RWPE2 (cell line): ENCODE data around the gene TGFB3.

Experiments used
- ATAC-seq: fragments of 200-7000 bp; cut with Tn5 transposase; 3 replicates; pipeline ENCODE4 v1.9.1; 2021; ENCODE audit warnings: low read depth
- DNase-seq: peaks from one replicate; pipeline ENCODE4 v3.0.0-alpha.2; 2020; ENCODE audit warnings: low spot score
- H3K27ac ChIP-seq: fragments of 450-650 bp; 2 replicates; pipeline ENCODE4 v1.5.1; 2017; ENCODE audit warnings: mild to moderate bottlenecking; ENCODE audit not compliant: poor library complexity, severe bottlenecking
- H3K27me3 ChIP-seq: fragments of 250-450 bp; sonication (Bioruptor Pico); 2 replicates; pipeline ENCODE4 v1.5.1; 2021; ENCODE audit warnings: mild to moderate bottlenecking, moderate library complexity; ENCODE audit not compliant: insufficient read depth, poor library complexity, severe bottlenecking
- H3K36me3 ChIP-seq: fragments of 250-450 bp; sonication (Bioruptor Pico); 2 replicates; pipeline ENCODE4 v1.5.1; 2020; ENCODE audit warnings: low read depth, mild to moderate bottlenecking, moderate library complexity
- H3K4me1 ChIP-seq: fragments of 250-450 bp; sonication (Bioruptor Pico); 2 replicates; pipeline ENCODE4 v1.5.1; 2021; ENCODE audit warnings: mild to moderate bottlenecking, moderate library complexity; ENCODE audit not compliant: insufficient read depth, poor library complexity, severe bottlenecking
- H3K4me3 ChIP-seq: fragments of 250-450 bp; sonication (Bioruptor Pico); 2 replicates; pipeline ENCODE4 v1.5.1; 2021; ENCODE audit warnings: mild to moderate bottlenecking, moderate library complexity; ENCODE audit not compliant: severe bottlenecking
- H3K9me3 ChIP-seq: fragments of 250-450 bp; sonication (Bioruptor Pico); 2 replicates; pipeline ENCODE4 v1.5.1; 2021; ENCODE audit warnings: mild to moderate bottlenecking, moderate library complexity; ENCODE audit not compliant: severe bottlenecking
- CTCF ChIP-seq: fragments of 450-650 bp; IDR thresholded peaks from one replicate; pipeline ENCODE4 v1.5.1; 2017; ENCODE audit warnings: mild to moderate bottlenecking, moderate library complexity; ENCODE audit not compliant: poor library complexity, severe bottlenecking

TGFB3 gene

GRCh38 chr14:75979648-75980565 is 1.9 kb downstream of the TGFB3 start:
- H3K4me1 ChIP-seq, result peaks cover 5% of the 10 kb centered on the region
- no peaks in the 10 kb centered on the region for H3K27me3 ChIP-seq
- ATAC-seq, result no peak
- no peak for TF ChIP-seq CTCF
- no peaks in the 10 kb centered on the region for H3K9me3 ChIP-seq
- H3K27ac ChIP-seq, result no peak overlapping the region
- H3K4me3 ChIP-seq, result no peak overlapping the region
- no peaks in the 10 kb centered on the region for H3K36me3 ChIP-seq
- DNase-seq, result no peak

GRCh38 chr14:75979071-75979571 is 2.7 kb downstream of the TGFB3 start:
- Histone ChIP-seq H3K9me3 (no peaks in the 10 kb centered on the region), H3K27me3 (no peaks in the 10 kb centered on the region), H3K4me3 (no peak overlapping the region), H3K36me3 (no peaks in the 10 kb centered on the region), H3K27ac (no peak overlapping the region), H3K4me1 (peaks cover 5% of the 10 kb centered on the region)
- DNase-seq, result no peak
- TF ChIP-seq CTCF, result peak; percentile 73
- no peak for ATAC-seq

GRCh38 chr14:75978249-75978731 is 3.5 kb downstream of the TGFB3 start:
- TF ChIP-seq CTCF, result no peak
- ATAC-seq (peak; percentile 16; the same call in 1 of the 3 replicates), DNase-seq (no peak)
- Histone ChIP-seq H3K9me3 (no peaks in the 10 kb centered on the region), H3K27me3 (no peaks in the 10 kb centered on the region), H3K27ac (no peak overlapping the region), H3K36me3 (no peaks in the 10 kb centered on the region), H3K4me1 (peaks cover 5% of the 10 kb centered on the region), H3K4me3 (no peak overlapping the region)

DNA sequence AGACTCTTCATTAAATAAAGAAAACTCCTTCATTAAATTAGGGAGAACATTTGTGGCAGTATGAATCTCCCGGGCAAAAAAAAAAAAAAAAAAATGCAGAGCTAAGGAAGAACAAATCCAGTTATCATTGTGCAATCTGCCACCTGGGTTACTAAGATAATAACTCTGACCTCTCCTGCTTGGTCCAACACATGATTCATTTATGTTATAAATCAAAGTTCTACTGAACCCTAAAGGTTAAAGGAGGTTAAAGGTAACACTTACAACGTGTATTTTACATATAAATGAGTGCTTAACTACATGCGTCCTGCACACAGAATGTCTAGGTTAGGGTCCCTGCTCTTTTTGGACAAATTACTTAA is 4.2 kb downstream of the TGFB3 start:
- Histone ChIP-seq H3K36me3 (no peaks in the 10 kb centered on the region), H3K4me3 (no peak overlapping the region), H3K4me1 (peaks cover 5% of the 10 kb centered on the region), H3K9me3 (no peaks in the 10 kb centered on the region), H3K27me3 (no peaks in the 10 kb centered on the region), H3K27ac (peak overlapping the region; percentile 4)
- no peak for ATAC-seq
- DNase-seq, result no peak
- no peak for TF ChIP-seq CTCF
